AG08396 (cell line): ENCODE data around the gene KNDC1.
"Not testable (repeated sequence)": the region's sequence is repeated elsewhere in the genome, so short reads cannot be mapped to it uniquely, and the experiment has no call there.

Source experiments
- DNase-seq: peaks from one replicate; pipeline ENCODE4 v3.0.0; 2012; ENCODE audit warnings: low spot score, mixed read lengths

Gene KNDC1

DNA sequence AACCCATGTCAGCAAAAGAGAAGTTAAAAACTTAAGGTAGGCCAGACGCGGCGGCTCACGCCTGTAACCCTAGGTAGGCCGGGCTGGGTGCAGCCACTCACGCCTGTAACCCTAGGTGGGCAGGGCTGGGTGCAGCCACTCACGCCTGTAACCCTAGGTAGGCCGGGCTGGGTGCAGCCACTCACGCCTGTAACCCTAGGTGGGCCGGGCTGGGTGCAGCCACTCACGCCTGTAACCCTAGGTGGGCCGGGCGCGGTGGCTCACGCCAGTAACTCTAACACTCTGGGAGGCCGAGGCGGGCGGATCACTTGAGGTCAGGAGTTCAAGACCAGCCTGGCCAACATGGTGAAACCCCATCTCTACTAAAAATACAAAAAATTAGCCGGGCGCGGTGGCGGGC, 61.7 kb downstream of the KNDC1 start:
- DNase-seq: not testable (repeated sequence)

DNA sequence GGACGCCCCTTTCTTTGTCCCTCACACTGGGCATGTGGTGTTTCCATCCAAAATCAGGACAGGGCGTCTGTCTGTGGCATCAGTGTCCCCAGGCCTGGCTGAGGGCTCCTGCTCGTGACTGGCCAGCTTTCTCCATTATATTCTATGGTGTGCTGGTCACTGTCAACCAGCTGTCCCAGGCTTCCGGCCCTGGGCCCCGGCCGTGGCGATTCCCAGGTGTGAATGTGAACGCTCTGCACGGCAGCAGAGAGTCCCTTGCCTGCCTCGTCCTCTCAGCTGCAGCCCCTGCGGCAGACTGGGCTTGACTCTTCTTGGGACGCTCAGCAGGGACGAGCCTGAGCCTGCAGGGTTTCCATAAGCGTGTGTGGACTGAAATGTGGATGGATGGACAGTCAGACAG, 64.1 kb downstream of the KNDC1 start:
- DNase-seq: no peak

GRCh38 chr10:133224756-133225372, 64.8 kb downstream of the KNDC1 start:
- no peak for DNase-seq

DNA sequence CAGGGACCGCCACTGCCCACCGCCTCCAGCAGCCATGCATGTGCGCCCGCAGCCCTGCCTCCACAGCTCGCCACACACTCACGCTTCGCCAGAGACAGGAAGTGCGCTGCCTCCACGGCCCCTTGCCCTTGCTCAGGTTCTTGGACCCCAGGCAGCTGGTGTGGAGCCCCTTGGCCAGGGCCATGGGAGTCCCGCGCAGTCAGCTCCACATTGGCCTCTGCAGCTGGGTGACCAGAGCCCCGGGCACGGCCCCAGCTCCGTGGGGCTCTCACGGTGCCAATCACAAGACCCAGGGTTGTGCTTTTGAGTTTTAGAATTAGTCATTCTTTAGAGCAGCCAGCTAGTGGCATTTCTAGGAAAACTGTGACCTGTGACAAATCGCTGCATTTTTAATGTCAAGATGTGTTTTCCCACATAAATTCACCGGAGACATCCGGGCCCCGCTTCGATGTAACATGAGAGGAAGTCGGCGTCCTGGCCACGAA, 65.7 kb downstream of the KNDC1 start:
- DNase-seq: no peak

GRCh38 chr10:133226251-133226808, 66.3 kb downstream of the KNDC1 start:
- DNase-seq: no peak

- no peak for DNase-seq
Observed at GRCh38 chr10:133227256-133227655, 67.2 kb downstream of the KNDC1 start.

DNA sequence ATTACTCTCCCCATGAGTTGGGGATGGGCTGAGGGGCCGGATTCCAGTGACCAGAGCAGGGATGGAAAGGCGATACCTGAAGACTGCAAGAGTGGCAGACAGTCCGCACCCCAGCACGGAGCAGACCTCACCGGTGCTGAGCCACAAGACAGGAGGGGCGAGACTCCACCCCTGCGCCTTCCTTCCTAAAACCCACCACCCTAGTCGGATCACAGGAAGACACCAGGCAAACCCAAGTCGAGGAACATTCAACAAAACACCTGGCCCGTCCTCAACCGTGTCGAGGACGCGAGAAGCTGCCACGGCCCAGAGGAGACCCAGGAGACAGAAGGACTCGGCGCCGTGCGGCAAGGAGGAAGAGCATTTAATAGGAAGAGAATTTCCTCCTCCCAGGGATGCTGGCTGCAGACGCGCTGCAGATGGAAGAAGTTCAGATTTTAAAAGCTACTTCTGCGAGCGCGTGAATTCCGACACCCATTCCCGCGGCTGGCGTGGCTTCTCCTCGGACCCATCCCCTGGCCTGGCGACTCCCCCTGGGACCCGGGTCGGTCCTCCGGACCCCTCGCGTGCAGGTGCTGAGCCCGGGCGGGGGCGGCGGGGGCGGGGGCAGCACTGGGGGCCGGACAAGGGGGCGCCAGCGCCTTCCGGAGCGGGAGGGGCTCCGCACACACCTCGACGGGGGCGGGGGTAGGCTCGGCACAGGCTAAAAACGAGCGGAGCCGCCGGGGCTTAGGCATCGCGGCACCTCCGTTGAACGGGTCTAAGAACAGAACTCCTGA, 69.4 kb downstream of the KNDC1 start:
- DNase-seq: no peak

- DNase-seq: no peak
Observed at GRCh38 chr10:133230044-133230361, 70.0 kb downstream of the KNDC1 start, which contains the start of gene UTF1. Gene UTF1, plus strand, starts transcription at chr10:133230217. Its CDS starts 72 bp downstream, at chr10:133230289.

- no peak for DNase-seq
Observed at GRCh38 chr10:133230387-133231195, 70.6 kb downstream of the KNDC1 start.

DNA sequence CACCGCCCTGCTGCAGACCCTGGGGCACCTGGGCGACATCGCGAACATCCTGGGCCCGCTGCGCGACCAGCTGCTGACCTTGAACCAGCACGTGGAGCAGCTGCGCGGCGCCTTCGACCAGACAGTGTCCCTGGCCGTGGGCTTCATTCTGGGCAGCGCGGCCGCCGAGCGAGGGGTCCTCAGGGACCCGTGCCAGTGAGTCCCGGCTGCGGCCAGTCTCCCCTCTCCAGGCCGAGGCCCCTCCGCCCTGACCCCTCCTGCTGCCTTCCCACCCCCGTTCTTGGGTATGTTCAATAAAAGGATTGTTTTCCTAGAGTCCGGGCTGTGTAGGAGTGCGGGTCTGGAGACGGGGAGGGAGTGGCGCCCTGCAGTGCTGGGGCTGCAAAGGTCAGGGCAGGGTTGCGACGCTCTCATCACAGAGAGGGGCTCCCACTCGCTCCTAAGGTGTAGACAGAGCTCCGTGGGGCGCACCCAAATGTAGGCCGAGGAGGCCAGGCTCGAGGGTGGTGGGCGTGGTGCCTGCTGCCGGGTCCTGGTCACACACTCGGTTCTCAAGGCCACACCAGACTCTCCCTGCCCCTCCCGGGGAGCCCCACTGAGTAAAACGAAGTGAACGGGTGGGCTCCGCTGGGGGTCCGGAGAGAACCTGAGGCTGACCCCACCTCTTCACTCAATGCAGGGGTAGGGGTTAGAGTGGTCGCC, 71.4 kb downstream of the KNDC1 start:
- no peak for DNase-seq

- DNase-seq: no peak
Observed at GRCh38 chr10:133231946-133232574, 72.0 kb downstream of the KNDC1 start.

DNA sequence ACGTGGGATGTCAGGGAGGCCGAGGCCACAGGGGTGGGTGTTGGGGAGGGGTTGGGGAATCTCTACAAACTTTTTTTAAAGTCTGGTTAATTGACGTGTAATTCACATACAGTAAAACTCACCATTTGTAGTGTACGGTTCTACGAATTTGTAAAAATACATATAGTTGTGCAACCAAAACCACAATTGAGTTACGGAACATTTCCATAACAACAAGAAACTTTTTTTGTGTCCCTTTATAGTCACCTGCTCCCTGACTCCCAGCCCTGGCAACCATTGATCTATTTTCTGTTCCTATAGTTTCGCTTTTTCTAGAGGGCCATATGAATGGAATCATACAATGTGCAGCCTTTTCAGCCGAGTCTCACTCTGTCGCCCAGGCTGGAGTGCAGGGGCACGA, 74.8 kb downstream of the KNDC1 start:
- not testable (repeated sequence) for DNase-seq

DNA sequence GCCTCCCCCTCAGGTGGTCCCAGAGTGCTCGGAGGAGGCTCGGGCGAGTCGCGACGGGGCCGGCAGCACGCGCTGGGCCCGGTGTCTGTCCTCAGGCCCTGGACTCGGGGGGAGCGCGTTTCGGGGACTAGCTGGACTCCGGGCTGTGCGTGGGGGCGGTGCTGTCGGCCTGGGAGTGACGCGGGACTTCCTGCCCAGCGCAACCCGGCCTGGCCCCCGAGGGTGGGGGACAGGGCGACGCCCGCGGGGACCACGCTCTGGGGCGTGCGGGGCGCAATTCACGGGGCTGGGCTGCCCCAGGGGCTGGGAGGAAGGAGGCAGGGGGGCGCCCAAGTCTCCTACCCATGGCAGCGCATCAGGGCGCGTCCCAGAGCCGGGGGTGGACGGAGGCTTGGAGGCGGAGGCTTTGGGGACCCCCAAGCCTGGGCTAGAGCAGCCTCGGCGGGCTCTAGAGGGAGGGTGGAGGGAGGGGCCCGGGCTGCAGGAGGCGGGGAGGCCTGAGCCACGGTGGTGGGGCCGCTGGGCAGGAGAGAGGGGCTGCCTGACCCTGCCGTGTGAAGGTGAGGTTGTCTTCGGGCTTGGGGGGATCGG, 75.3 kb downstream of the KNDC1 start:
- no peak for DNase-seq

- DNase-seq: no peak
Observed at GRCh38 chr10:133235932-133236331, 75.9 kb downstream of the KNDC1 start.

DNA sequence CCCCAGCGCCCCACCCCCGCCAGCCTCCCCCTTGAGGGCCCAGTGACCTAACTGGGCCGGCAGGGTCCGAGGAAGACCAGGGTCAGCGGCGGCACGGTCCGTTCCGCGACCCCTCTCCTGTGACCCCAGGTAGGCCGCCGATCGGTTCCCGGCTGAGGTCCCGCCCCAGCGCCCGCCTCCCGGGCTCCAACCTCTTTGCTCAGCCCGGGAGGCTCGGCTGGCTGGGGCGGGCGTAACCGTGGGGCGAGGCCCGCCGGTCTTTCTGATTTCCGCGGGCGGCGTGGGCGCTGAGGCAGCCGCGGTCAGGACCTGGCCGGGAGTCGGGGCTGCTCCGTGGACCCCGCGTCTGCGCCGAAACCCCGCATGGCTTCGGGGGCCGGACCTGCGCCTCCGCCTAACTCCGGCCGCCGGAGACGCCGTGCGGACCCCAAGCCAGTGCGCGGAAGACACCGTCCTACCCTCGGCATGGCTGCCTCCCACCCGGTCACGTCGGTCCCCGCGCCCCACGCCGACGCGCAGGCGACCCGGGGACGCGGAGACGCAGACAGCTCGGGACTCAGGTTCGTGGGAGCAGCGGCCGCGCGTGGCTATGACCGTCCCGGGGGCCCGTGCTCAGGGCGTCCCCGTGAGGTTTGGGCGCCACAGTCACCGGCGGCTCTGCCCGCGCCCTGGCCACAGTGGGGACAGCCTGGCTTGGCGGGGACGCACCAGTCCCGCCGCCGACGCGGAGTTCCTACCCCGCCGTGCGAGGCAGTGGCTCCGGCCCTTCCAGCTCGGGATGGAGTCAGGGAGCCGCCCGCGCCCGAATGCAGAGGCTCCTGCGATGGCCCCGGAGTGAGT, 76.6 kb downstream of the KNDC1 start:
- no peak for DNase-seq

DNA sequence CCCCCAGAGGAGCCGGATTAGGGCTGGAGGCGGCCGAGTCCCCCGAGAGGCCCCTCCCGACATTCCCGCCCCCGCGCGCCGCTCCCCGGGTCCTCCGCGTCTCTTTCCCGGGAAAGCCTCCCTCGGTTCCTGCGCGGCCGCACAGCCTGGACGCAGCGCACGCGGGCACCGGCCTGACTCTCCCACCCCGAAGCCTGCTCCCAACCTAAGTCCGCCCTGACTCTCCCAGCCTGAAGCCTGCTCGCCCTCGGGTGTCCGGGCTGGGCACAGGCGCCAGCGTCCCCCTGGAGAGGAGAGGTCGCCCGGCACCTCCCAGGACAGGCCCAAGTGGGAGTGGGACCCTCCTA, 77.2 kb downstream of the KNDC1 start:
- no peak for DNase-seq

GRCh38 chr10:133237588-133238465, 77.8 kb downstream of the KNDC1 start, which contains the start of gene VENTX:
Gene VENTX, plus strand, starts transcription at chr10:133237855. Its CDS starts 60 bp downstream, at chr10:133237915.
- DNase-seq: no peak

DNA sequence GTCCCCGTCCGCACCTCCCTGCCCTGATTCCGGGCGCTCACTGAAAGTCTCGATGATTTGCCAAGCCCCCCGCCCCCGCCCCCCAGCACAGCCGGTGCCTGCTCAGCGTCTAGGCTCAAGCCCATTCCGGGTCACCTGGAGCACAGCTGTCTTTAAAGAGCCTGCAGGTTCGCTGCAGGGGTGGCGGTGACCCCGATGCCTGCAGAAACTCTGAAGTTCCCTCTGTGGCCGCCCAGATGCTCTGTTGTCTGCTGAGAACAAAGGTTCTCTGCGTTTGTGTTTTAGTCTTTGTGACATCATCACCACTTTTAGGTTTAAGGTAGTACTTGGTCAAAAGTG, 78.4 kb downstream of the KNDC1 start:
- no peak for DNase-seq

DNA sequence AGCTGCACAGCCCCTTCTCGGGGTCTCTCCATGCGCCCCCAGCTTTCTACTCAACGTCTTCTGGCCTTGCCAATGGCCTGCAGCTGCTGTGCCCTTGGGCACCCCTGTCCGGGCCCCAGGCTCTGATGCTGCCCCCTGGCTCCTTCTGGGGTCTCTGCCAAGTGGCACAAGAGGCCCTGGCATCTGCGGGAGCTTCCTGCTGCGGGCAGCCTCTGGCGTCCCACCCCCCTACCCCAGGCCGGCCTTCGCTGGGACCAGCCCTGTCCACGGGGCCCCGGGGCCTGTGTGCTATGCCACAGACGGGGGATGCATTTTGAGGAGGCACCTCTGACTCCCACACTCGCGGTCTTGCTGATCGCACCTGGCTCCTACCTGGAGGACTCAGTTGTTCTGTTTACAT, 80.0 kb downstream of the KNDC1 start:
- DNase-seq: no peak
